ENCODE results near the gene GATAD2B. TPM values are rescaled to one million over a fixed set of nuclear protein-coding genes. Genes with fewer than 3 reads are reported as not detected.

Gene GATAD2B
- polyA plus RNA-seq, 3 donors, result 1.1 to 11.0 (median 2.0) TPM

DNA sequence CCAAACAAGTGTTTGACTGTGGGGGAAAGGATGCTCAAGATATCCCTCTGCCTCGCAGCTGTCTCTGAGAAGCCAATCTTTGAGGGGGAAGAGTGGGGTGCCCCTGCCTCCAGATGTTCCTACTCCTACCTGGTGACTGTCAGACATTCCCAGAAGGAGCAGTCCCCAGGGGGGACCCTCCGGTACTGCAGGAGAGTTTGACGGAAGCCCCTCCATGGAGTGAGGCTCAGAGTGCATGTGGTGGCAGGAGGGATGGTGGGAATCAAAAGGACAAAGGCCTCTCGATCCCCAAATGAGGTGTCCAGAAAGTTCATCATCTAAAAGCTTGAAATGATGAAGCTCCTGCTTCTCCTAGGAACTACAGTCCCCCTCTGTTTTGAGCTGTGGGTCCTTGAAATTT lies 142.2 kb downstream of the GATAD2B start:
- intact Hi-C loops (cut with micrococcal nuclease), result no loop called here
- peaks cover 35% of the 10 kb centered on the region for H4K20me1 ChIP-seq (ENCODE audit: insufficient read depth, low read length)
- Mint-ChIP-seq H3K27ac (no peak overlapping the region), H3K27me3 (ENCODE audit: low read depth in 3 of 3) (peaks cover 0 to 5% (median 0%) of the 10 kb centered on the region in 3 donors), H3K4me1 (peaks cover 42% of the 10 kb centered on the region), H3K4me3 (no peak overlapping the region), H3K9me3 (no peaks in the 10 kb centered on the region), H3K36me3 (peaks cover 34 to 38% of the 10 kb centered on the region in 2 donors)
- no peaks in the 10 kb centered on the region for H3K27me3 ChIP-seq (ENCODE audit: control insufficient read depth in 2 of 2, insufficient read depth in 2 of 2, low read length in 2 of 2)
- H3K9ac ChIP-seq (ENCODE audit: insufficient read depth, low read length, poor library complexity, severe bottlenecking), result no peak overlapping the region
- H3K9me3 ChIP-seq (replicated peaks in 1 of 2; ENCODE audit: control insufficient read depth in 1 of 2, insufficient read depth in 1 of 2, low read length in 2 of 2), result no peaks in the 10 kb centered on the region
- no peak overlapping the region for H3K4me2 ChIP-seq (replicated peaks; ENCODE audit: extremely low read depth, low read length, poor library complexity, severe bottlenecking)
- peaks cover 25% of the 10 kb centered on the region for H3K79me2 ChIP-seq (ENCODE audit: insufficient read depth, low read length)
- no peak for TF ChIP-seq CTCF (IDR thresholded peaks at IDR 0.05)
- WGBS (ENCODE audit: insufficient coverage), result 100% methylated on average over 1 of the region's 4 CpGs
- no peak overlapping the region for H2AFZ ChIP-seq (ENCODE audit: insufficient read depth, low read depth, low read length, poor library complexity, severe bottlenecking)
- no peak overlapping the region for H3K27ac ChIP-seq (ENCODE audit: low read depth in 1 of 2, low read length in 2 of 2)
- peaks cover 41 to 46% of the 10 kb centered on the region in 2 donors for H3K4me1 ChIP-seq (ENCODE audit: control insufficient read depth in 1 of 2, insufficient read depth in 2 of 2, low read length in 2 of 2)
- H3K4me3 ChIP-seq (replicated peaks in 1 of 3; ENCODE audit: low read depth in 2 of 3, low read length in 3 of 3), result no peak overlapping the region
- H3K36me3 ChIP-seq (replicated peaks in 1 of 2; ENCODE audit: control insufficient read depth in 1 of 2, insufficient read depth in 2 of 2, low read length in 2 of 2), result peaks cover 23 to 36% of the 10 kb centered on the region in 2 donors
- DNase-seq, result no peak

- Histone ChIP-seq H3K27me3 (ENCODE audit: control insufficient read depth in 2 of 2, insufficient read depth in 2 of 2, low read length in 2 of 2) (no peaks in the 10 kb centered on the region), H3K9ac (ENCODE audit: insufficient read depth, low read length, poor library complexity, severe bottlenecking) (no peak overlapping the region), H3K9me3 (replicated peaks in 1 of 2; ENCODE audit: control insufficient read depth in 1 of 2, insufficient read depth in 1 of 2, low read length in 2 of 2) (no peaks in the 10 kb centered on the region), H3K4me2 (replicated peaks; ENCODE audit: extremely low read depth, low read length, poor library complexity, severe bottlenecking) (no peak overlapping the region), H2AFZ (ENCODE audit: insufficient read depth, low read depth, low read length, poor library complexity, severe bottlenecking) (no peak overlapping the region), H3K4me3 (replicated peaks in 1 of 3; ENCODE audit: low read depth in 2 of 3, low read length in 3 of 3) (no peak overlapping the region), H3K27ac (ENCODE audit: low read depth in 1 of 2, low read length in 2 of 2) (no peak overlapping the region), H3K4me1 (ENCODE audit: control insufficient read depth in 1 of 2, insufficient read depth in 2 of 2, low read length in 2 of 2) (peaks cover 44 to 49% of the 10 kb centered on the region in 2 donors), H3K36me3 (replicated peaks in 1 of 2; ENCODE audit: control insufficient read depth in 1 of 2, insufficient read depth in 2 of 2, low read length in 2 of 2) (peaks cover 23 to 36% of the 10 kb centered on the region in 2 donors), H3K79me2 (ENCODE audit: insufficient read depth, low read length) (peaks cover 25% of the 10 kb centered on the region), H4K20me1 (ENCODE audit: insufficient read depth, low read length) (peaks cover 35% of the 10 kb centered on the region)
- intact Hi-C loops (cut with micrococcal nuclease), result no loop called here
- Mint-ChIP-seq H3K27me3 (ENCODE audit: low read depth in 3 of 3) (peaks cover 0 to 5% (median 0%) of the 10 kb centered on the region in 3 donors), H3K9me3 (no peaks in the 10 kb centered on the region), H3K27ac (peak overlapping the region in 3 of 7 donors; percentile 20 to 79 (median 49)), H3K4me1 (peaks cover 43% of the 10 kb centered on the region), H3K4me3 (no peak overlapping the region), H3K36me3 (peaks cover 34 to 38% of the 10 kb centered on the region in 2 donors)
- TF ChIP-seq CTCF (IDR thresholded peaks at IDR 0.05), result no peak
- DNase-seq, result no peak
- 93% methylated on average over 12 of the region's 17 CpGs for WGBS (ENCODE audit: insufficient coverage)
These were observed 142.8 kb downstream of the GATAD2B start for GRCh38 chr1:153779781-153780541.

Data from CD14-positive monocyte (primary cell).